Heart right ventricle (tissue), 16 donors: ENCODE results near the gene MYOZ2. TPM values are rescaled to one million over a fixed set of nuclear protein-coding genes. Genes with fewer than 3 reads are reported as not detected.

Source experiments
- ATAC-seq, 8 donors: fragments of 200-7000 bp; cut with Tn5 transposase; one replicate each; pipeline ENCODE4 v1.9.1; 2020; ENCODE audit warnings: mild to moderate bottlenecking in 8 of 8, moderate library complexity in 8 of 8, moderate number of reproducible peaks in 1 of 8
- DNase-seq, 2 donors: peaks; one replicate each; pipeline ENCODE4 v3.0.0-alpha.2; 2020
- H3K27ac ChIP-seq, 10 donors: fragments of 200-600 bp; sonication (generic) in 2 of 10; one replicate each; pipeline versions ENCODE4 v1.5.0 to v1.8.0; 2020 to 2022; ENCODE audit warnings: mild to moderate bottlenecking in 3 of 10
- H3K27me3 ChIP-seq, 7 donors: fragments of 200-600 bp; one replicate each; pipeline ENCODE4 v1.8.0; 2021 to 2022; ENCODE audit warnings: mild to moderate bottlenecking in 2 of 7
- H3K36me3 ChIP-seq, 9 donors: fragments of 200-600 bp; sonication (generic) in 1 of 9; one replicate each; pipeline versions ENCODE4 v1.5.0 to v1.8.0; 2020 to 2022; ENCODE audit warnings: mild to moderate bottlenecking in 2 of 9
- H3K4me1 ChIP-seq, 9 donors: fragments of 200-600 bp; sonication (generic) in 1 of 9; one replicate each; pipeline versions ENCODE4 v1.5.0 to v1.8.0; 2020 to 2022; ENCODE audit warnings: mild to moderate bottlenecking in 4 of 9
- H3K4me3 ChIP-seq, 10 donors: fragments of 200-600 bp; sonication (generic) in 2 of 10; one replicate each; pipeline versions ENCODE4 v1.5.0 to v1.8.0; 2020 to 2022; ENCODE audit warnings: mild to moderate bottlenecking in 7 of 10, moderate library complexity in 2 of 10
- H3K9me3 ChIP-seq, 11 donors: fragments of 200-600 bp in 10 of 11; sonication (generic) in 2 of 11; one replicate each; pipeline versions ENCODE4 v1.5.0 to v1.8.0; 2013 to 2022; ENCODE audit warnings: mild to moderate bottlenecking in 2 of 11, control low read depth in 1 of 11, moderate library complexity in 1 of 11
- CTCF ChIP-seq, 9 donors: fragments of 200-600 bp; sonication (generic) in 2 of 9; IDR thresholded peaks; one replicate each; pipeline versions ENCODE4 v1.5.0 to v1.8.0; 2021 to 2022; ENCODE audit warnings: antibody characterized with exemption in 9 of 9, mild to moderate bottlenecking in 5 of 9, moderate library complexity in 1 of 9
- WGBS, 2 donors: extraction: QIAGEN DNeasy Blood & Tissue Kit; methylation state at CpG; one replicate each; pipeline ENCODE4 v1.1.7; 2013; ENCODE audit warnings: inconsistent platforms in 1 of 2; 5-methylcytosine and 5-hydroxymethylcytosine counted together
- intact Hi-C, 10 donors: fragments of 100-400 bp; cut with DNase I; formaldehyde crosslinking; loops; one replicate each; pipeline versions ENCODE4 v1.11.1 to v1.14.2; 2022
- polyA plus RNA-seq, 2 donors: library from polyadenylated mRNA; stranded (reverse); fragments of 200-250 nt; gene quantifications; one replicate each; pipeline ENCODE4 v1.2.3, GENCODE V29; 2013
- total RNA-seq, 10 donors: library from RNA; stranded (reverse); fragmentation: NEBNext Ultra II Directional in 3 of 10; extraction: Animal tissue kit (Norgen Biotek cat#: 25700) in 3 of 10; gene quantifications; one replicate each; pipeline versions ENCODE4 v1.2.1 to v1.2.4, GENCODE V29; 2021 to 2023
- donor health status: Arrhythmogenic right ventricular cardiomyopathy.
- donor health status: ischemic (EF 13 %, LVEDD 7.1; RV severe dilation, severe dysfunction).
- donor health status: healthy with polysubstance abuse.
- donor health status: DM: no; HTN: yes; CAD: no.
- donor health status: DM: no; HTN: no; CAD: no.
- donor health status: ischemic (EF 25% LVEDD 6.9; RV normal size, moderate dysfunction).
- donor health status: ischemic (EF 25% LVEDD 5.7; RV mildly dilated, moderate dysfunction).
- donor health status: healthy.
- donor health status: DM: yes; HTN: yes; CAD: no.
- donor health status: Ischemic cardiomyopathy.
- donor health status: ischemic (EF 35%, LVEDD 5.7; RV mildly dilated, moderate dysfunction).
- donor health status: nonischemic (EF 11% LVEDD 7.7; RV severe dilation, severe dysfunction).
- donor health status: DM: yes; HTN: yes; CAD: no.
- donor health status: PGD.
- donor health status: ischemic (EF 29% LVEDD 5.4; RV normal size, mild dysfunction).
- donor health status: nonischemic (EF 23%, LVEDD 6.1; RV moderate dilation, normal function).

MYOZ2 gene
- total and polyA plus RNA-seq, 12 donors: 231 to 1,008 (median 867) TPM

GRCh38 chr4:119179011-119179410, 43.4 kb downstream of the MYOZ2 start:
- peak in 2 of 8 donors; percentile 36 to 52 for ATAC-seq
- peaks cover 0 to 18% (median 0%) of the 10 kb centered on the region in 9 donors for H3K36me3 ChIP-seq
- peaks cover 0 to 18% (median 0%) of the 10 kb centered on the region in 9 donors for H3K4me1 ChIP-seq
- H3K27me3 ChIP-seq: no peaks in the 10 kb centered on the region
- WGBS, 2 donors: 38 to 80% methylated on average over 1 of the region's 1 CpG
- no peak overlapping the region for H3K4me3 ChIP-seq
- no peak for TF ChIP-seq CTCF (IDR thresholded peaks at IDR 0.05)
- no peak for DNase-seq
- peak overlapping the region in 3 of 10 donors; percentile 13 to 32 (median 26) for H3K27ac ChIP-seq
- intact Hi-C loops: no loop called here
- H3K9me3 ChIP-seq: no peaks in the 10 kb centered on the region

- intact Hi-C loops: no loop called here
Observed at GRCh38 chr4:119184128-119184527, 48.5 kb downstream of the MYOZ2 start.

GRCh38 chr4:119189638-119190037, 54.0 kb downstream of the MYOZ2 start:
- intact Hi-C loops: no loop called here
- H3K27me3 ChIP-seq: no peaks in the 10 kb centered on the region
- peaks cover 0 to 23% (median 4%) of the 10 kb centered on the region in 9 donors for H3K4me1 ChIP-seq
- no peak overlapping the region for H3K4me3 ChIP-seq
- no peak for DNase-seq
- no peak for TF ChIP-seq CTCF (IDR thresholded peaks at IDR 0.05)
- peak in 7 of 8 donors; percentile 52 to 92 (median 74) for ATAC-seq
- peak overlapping the region in 9 of 10 donors; percentile 4 to 66 (median 47) for H3K27ac ChIP-seq
- peaks cover 0 to 18% (median 0%) of the 10 kb centered on the region in 9 donors for H3K36me3 ChIP-seq
- 12 to 13% methylated on average over 1 of the region's 1 CpG for WGBS, 2 donors
- H3K9me3 ChIP-seq: no peaks in the 10 kb centered on the region

More at GRCh38 chr4:119184128-119184527, 48.5 kb downstream of the MYOZ2 start:
- 95 to 96% methylated on average over 2 of the region's 2 CpGs for WGBS, 2 donors
- ATAC-seq: peak in 4 of 8 donors; percentile 4 to 54 (median 34)
- TF ChIP-seq CTCF (IDR thresholded peaks at IDR 0.05): no peak
- DNase-seq: no peak
- H3K9me3 ChIP-seq: no peaks in the 10 kb centered on the region
- no peaks in the 10 kb centered on the region for H3K27me3 ChIP-seq
- no peak overlapping the region for H3K4me3 ChIP-seq
- no peak overlapping the region for H3K27ac ChIP-seq
- peaks cover 0 to 32% (median 5%) of the 10 kb centered on the region in 9 donors for H3K4me1 ChIP-seq
- H3K36me3 ChIP-seq: peaks cover 0 to 18% (median 0%) of the 10 kb centered on the region in 9 donors

- intact Hi-C loops: no loop called here
- H3K9me3 ChIP-seq: no peaks in the 10 kb centered on the region
- DNase-seq (no peak), ATAC-seq (peak in 3 of 8 donors; percentile 30 to 66 (median 32))
- 85 to 93% methylated on average over 2 of the region's 2 CpGs for WGBS, 2 donors
- no peak for TF ChIP-seq CTCF (IDR thresholded peaks at IDR 0.05)
- peaks cover 0 to 17% (median 0%) of the 10 kb centered on the region in 9 donors for H3K36me3 ChIP-seq
- no peaks in the 10 kb centered on the region for H3K27me3 ChIP-seq
- peak overlapping the region in 7 of 10 donors; percentile 8 to 66 (median 50) for H3K27ac ChIP-seq
- H3K4me1 ChIP-seq: peaks cover 0 to 23% (median 4%) of the 10 kb centered on the region in 9 donors
- no peak overlapping the region for H3K4me3 ChIP-seq
Observed at GRCh38 chr4:119190354-119190753, 54.7 kb downstream of the MYOZ2 start.
